UCSD-AML1 (cell line): ENCODE measurements around the gene FAM110A.
"Not testable (repeated sequence)": the region's sequence is repeated elsewhere in the genome, so short reads cannot be mapped to it uniquely, and the experiment has no call there.

Experiments used
- DNase-seq: peaks from one replicate; lab custom pipeline; 2025; ENCODE audit not compliant: unreplicated experiment; lab: John Stamatoyannopoulos, UW

The FAM110A gene

DNA sequence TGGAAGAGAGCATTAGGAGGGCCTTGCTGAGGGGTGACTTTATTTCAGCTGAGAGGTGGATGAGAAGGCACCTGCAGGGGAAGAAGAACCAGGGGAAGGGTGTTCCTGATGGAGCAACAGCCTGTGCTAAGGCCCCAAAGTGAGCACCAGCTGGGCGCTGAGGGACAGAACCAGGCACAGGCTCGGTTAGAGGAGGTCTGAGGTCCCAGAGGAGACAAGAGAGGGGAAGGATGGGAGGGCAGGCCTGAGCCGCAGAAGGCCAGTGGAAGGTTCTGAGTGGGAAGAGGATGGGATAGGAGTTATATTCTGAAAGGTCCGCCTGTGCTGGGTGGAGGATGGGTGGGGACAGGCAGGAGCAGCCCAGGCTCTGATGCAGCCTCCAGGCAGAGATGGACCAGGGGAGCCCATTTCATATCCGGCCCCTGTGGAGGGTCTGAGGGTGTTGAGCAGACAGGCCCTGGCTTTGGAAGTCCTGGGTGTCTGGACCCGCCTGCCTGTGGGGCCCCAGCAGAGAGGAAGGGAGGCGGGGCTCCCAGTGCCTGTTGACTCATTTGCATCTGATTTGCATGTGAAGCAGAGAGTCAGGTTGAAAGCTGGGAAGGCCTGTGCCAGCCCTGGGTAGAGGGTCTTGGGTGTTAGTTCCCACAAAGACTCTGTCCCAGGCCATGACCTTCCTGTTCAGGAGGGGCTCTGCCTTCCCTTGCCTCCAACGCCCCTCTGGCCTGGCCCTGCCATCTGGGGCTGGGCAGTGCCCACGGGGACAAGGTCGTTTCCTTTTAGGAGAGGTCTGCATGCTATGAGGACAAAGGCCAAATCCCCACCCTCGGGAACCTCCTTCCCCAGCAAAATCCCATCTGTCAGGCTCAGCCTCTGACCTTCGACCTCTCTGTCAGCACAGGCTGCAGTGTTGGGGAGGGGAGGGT lies 10.6 kb upstream of the FAM110A start:
- DNase-seq = no peak

- DNase-seq = no peak
These were observed 10.0 kb upstream of the FAM110A start for GRCh38 chr20:823574-823902.

DNA sequence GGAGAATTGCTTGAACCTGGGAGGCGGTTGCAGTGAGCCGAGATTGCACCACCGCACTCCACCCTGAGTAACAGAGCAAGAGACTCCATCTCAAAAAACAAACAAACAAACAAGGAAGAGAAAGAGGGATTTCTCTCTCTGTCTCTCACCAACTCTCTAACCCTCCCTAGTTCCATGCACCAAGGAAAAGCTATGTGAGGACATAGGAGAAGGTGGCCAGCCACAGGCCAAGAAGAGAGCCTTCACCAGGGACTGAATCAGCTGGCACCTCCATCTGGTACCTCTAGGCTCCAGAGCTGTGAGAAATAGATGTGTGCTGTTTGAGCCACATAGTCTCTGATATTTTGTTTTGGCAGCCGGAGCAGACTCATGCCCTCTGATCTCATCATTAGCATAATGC lies 9.0 kb upstream of the FAM110A start:
- DNase-seq = no peak

DNA sequence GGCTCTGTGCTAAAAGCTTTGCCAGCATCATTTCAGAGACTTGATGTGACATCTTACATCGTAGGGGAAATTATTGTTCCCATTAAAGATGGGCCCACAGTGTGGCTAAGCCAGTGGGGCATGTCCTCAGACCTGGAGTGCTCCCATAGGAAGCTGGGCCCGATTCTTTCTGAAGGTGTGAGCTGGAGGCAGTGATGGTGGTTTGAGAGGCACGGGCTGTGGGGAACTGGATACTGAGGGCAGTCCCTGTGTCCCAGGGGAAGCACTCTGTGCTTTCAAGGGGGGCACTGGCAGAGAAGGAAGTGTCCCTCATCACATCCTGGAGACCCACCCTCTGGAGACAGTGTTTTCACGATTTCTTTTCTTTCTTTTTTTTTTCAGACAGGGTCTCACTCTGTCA lies 8.6 kb upstream of the FAM110A start:
- DNase-seq = no peak

DNA sequence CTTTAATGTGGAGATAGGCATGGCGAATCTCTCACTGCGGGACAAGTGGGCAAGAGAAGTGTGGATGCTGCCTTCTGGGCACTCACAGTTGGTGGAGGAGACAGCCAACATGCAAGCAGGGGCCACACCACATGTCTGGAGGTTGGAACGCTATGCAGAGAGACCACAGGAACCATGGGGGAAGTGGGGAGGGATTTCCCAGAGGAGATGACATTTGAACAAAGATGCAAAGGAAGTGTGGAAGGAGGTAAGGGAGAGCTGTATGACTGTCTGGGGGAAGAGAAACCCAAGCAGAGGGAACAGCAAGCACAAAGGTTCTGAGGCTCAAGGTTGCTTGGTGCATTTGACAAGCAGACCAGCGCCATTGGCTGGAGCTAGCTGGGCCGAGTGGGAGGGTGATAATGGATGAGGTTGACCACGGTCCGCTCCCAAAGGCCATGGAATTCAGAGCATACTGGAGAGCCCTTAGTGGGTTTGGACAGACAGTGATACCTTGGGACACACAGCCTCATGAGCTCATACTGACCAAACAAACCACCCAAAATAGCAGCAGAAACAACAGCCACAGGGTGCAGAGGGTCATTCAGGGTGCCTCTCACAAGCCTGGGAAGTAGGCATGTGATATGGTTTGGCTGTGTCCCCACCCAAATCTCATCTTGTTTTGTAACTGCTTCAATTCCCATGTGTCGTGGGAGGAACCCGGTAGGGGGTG lies 7.6 kb upstream of the FAM110A start:
- DNase-seq = peak; percentile 47

GRCh38 chr20:826695-827323 lies 6.7 kb upstream of the FAM110A start:
- DNase-seq = no peak

GRCh38 chr20:827981-828380 lies 5.5 kb upstream of the FAM110A start:
- not testable (repeated sequence) for DNase-seq

DNA sequence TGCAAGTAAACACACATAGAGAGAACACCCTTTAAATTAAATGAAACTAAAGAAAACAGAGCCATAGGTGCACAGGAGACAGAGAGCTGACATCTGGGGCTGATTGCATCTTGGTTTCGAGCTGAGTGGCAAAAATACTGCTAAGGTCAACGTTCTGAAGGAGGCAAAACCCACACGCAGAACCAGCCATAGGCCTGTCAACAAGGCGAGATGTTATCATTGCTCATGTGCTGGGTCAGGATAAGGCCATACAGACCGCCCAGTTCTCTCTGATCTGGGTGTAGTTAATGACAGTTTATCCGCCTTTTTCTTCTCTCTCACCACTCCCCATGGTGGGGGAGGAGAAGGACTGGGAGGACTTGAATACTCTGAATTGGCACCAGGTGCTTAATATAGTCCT lies 4.5 kb upstream of the FAM110A start:
- DNase-seq = no peak

GRCh38 chr20:829551-829950 lies 4.0 kb upstream of the FAM110A start:
- DNase-seq = no peak

GRCh38 chr20:830011-830521 lies 3.4 kb upstream of the FAM110A start:
- DNase-seq = no peak

DNA sequence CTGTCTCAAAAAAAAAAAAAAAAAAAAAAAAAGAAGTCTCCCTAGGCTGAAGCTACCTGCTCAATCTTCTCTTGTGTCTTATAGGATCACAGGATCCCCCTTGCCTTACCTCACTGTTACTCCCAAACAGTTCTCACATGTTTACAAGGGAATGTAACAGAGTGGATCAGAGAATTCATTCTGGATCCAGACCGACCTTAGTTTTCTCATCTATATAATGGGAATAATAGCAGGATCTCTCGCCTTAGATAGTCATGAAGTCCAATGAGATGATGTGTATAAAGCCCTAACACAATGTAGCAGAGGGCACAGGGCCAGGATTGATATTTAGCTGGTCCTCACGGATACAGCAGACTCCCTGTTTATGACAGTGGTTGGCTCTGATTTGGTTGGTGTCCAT lies 2.3 kb upstream of the FAM110A start:
- no peak for DNase-seq

DNA sequence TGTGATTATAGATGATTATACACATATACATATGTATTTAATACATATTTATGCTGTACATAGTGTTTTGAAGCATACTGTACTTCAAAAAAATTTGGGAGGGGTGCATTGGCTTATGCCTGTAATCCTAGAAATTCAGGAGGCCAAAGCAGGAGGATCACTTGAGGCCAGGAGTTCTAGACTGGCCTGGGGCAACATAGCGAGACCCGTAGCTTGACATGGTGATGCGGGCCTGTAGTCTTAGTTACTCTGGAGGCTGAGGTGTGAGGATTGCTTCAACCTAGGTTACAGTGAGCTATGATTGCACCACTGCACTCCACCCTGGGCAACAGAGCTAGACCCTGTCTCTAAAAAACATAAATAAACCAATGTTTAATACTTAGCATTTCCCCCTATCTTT lies 1.6 kb upstream of the FAM110A start:
- no peak for DNase-seq

- no peak for DNase-seq
These were observed 430 bp upstream of the FAM110A start for GRCh38 chr20:833121-833449.

DNA sequence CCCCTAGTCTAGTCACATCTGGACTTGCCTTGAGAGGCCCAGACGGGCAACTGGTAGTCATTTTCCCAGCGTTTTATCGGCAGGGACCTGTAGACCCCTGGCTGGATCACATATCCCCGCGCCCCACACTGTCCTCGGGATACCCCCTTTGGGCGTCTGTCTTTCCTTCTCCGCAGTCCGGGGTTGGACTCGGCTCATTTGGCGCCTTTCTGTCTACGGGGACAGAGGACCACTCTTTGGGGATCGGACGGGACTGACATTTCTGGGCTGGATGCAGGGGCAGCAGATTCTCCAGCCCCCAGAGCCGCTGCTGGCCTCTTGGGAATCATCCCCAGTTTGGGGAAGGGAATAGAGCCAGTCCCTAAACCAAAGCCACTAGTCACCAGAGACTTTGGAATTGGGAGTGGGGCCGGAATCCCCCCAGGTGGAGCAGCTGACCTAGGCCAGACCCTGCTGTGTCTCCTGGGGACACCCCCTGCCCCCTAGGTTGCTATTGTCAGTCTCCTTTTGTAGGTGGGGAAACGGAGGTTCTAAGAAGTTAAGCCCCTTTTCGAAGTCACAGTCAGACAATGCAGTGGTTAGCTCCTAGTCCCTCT lies 734 bp downstream of the FAM110A start:
- no peak for DNase-seq

GRCh38 chr20:835608-836045 lies 2.1 kb downstream of the FAM110A start:
- no peak for DNase-seq

DNA sequence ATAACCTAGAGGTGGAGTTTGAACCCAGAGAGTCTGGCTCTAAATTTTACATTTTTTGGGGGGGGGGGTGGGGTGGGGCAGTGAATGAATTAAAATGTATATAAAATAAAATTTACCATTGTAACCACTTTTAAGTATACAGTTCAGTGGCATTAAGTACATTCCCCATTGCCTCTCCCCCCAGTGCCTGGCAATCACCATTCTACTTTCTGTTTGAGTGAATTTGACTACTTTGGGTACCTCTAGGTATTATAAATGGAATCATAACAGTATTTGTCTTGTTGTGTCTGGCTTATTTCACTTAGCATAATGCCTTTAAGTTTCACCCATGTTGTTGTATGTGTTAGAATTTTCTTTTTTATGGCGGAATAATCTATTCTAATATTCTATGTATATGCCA lies 2.7 kb downstream of the FAM110A start:
- no peak for DNase-seq

GRCh38 chr20:839015-839414 lies 5.5 kb downstream of the FAM110A start:
- DNase-seq = no peak

- no peak for DNase-seq
These were observed 6.1 kb downstream of the FAM110A start for GRCh38 chr20:839626-840025.

DNA sequence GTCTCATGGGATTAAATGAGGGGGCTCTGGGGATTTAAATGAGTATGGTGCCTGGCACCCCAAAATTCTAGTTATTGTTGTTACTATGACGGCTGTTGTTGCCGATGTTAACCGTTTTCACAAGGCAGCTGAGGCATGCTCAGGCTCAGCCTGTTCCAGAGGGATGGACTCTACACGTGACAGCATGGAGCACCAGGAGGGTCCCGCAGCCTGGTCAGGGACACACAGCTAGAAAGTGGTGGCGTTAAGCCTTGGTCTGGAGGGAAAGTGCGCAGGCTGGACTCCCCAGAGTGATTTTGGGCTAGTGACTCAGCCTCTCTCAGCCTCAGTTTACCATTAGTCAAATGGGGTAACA lies 7.0 kb downstream of the FAM110A start:
- no peak for DNase-seq

DNA sequence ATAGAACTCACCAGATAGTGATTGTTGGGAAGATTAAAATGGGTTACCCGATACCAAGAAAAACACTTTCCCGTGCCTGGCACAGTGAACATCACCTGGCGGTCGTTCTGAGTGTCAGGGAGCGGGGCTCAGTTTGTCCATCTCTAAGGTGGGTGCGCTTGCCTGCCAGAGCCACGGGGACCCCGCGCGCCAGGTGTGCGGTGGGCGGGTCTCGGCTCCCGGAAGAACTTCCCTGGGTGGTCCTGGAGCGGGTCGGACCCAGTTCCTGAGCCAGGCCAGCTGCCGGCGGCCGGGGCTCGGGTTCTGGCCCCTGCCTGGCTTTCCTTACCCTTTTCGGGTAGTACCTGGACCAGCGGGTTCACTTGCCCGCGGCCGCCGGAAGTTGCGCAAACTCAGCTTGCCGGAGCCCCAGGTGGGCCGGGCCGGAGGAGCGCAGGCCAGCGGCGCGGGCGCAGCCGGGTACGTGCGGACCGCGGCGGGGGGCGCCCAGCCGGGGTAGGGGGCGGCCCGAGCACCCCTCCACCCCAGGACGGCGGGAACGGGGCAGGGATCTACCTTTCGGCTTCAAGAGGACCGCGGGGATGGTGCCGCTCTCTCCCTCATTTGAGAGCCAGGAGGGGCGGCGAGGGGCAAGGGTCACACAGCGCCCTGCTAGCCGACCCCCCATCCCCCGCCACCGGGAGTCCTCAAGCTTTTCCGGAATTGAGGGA lies 7.5 kb downstream of the FAM110A start:
- no peak for DNase-seq
